Psoas muscle (tissue), 8 donors: ENCODE data around the gene EPHA2. TPM values are rescaled to one million over a fixed set of nuclear protein-coding genes. Genes with fewer than 3 reads are reported as not detected.

Source experiments
- ATAC-seq, 4 donors: fragments of 200-7000 bp; cut with Tn5 transposase; one replicate each; pipeline ENCODE4 v1.9.1; 2020; ENCODE audit warnings: moderate library complexity in 3 of 4, mild to moderate bottlenecking in 2 of 4
- DNase-seq, 2 donors: peaks; one replicate each; pipeline ENCODE4 v3.0.0-alpha.2; 2020
- H3K27ac ChIP-seq: fragments of 200-600 bp; one replicate; pipeline ENCODE4 v1.8.0; 2022
- H3K27me3 ChIP-seq, 3 donors: fragments of 200-600 bp in 1 of 3; one replicate each; pipeline versions ENCODE4 v1.6.1 to v1.8.0; 2013 to 2022; ENCODE audit warnings: low read length in 2 of 3, mild to moderate bottlenecking in 2 of 3, moderate library complexity in 1 of 3; ENCODE audit not compliant: insufficient read depth in 3 of 3
- H3K36me3 ChIP-seq, 2 donors: fragments of 200-600 bp in 1 of 2; one replicate each; pipeline versions ENCODE4 v1.6.1 to v1.8.0; 2013 to 2022; ENCODE audit warnings: low read depth in 1 of 2, mild to moderate bottlenecking in 1 of 2, moderate library complexity in 1 of 2; ENCODE audit not compliant: insufficient read depth in 1 of 2
- H3K4me1 ChIP-seq: fragments of 200-600 bp; one replicate; pipeline ENCODE4 v1.8.0; 2022
- H3K4me3 ChIP-seq: fragments of 200-600 bp; one replicate; pipeline ENCODE4 v1.8.0; 2022; ENCODE audit warnings: mild to moderate bottlenecking
- H3K9me3 ChIP-seq: fragments of 200-600 bp; one replicate; pipeline ENCODE4 v1.8.0; 2022
- WGBS, 3 donors: extraction: QIAGEN DNeasy Blood & Tissue Kit; methylation state at CpG; one replicate each; pipeline versions ENCODE4 v1.1.6 to v1.1.7; 2013; 5-methylcytosine and 5-hydroxymethylcytosine counted together
- intact Hi-C, 2 donors: fragments of 100-400 bp; cut with DNase I; formaldehyde crosslinking; loops; one replicate each; pipeline versions ENCODE4 v1.11.0 to v1.14.2; 2022
- polyA plus RNA-seq, 3 donors: library from polyadenylated mRNA; stranded (reverse); fragments of 200-250 nt; gene quantifications; one replicate each; pipeline ENCODE4 v1.2.3, GENCODE V29; 2013
- total RNA-seq, 4 donors: library from RNA; stranded (reverse); fragmentation: NEBNext Ultra II Directional in 2 of 4; extraction: Animal tissue kit (Norgen Biotek cat#: 25700) in 2 of 4; gene quantifications; one replicate each; pipeline versions ENCODE4 v1.2.1 to v1.2.4, GENCODE V29; 2021 to 2023
- TF ChIP-seq, protein P1 (sequence below): fragments of 200-600 bp; IDR thresholded peaks from one replicate; pipeline ENCODE4 v1.8.0; 2022; ENCODE audit warnings: antibody characterized with exemption
- donor health status: healthy with polysubstance abuse.
- donor health status: DM: no; HTN: no; CAD: no; lungs with moderate emphysema.
- donor health status: Bipolar disorder and iron deficiency.
- donor health status: healthy.
- donor health status: DM: yes; HTN: yes; CAD: no.
- donor health status: DM: no; HTN: no; CAD: no.
- donor health status: DM: no; HTN: no; CAD: no.
- donor health status: DM: yes; HTN: yes; CAD: no.

Gene EPHA2
- total and polyA plus RNA-seq, 7 donors = 1.3 to 8.0 (median 3.2) TPM

- H3K9me3 ChIP-seq = no peaks in the 10 kb centered on the region
- TF ChIP-seq, protein P1, sequence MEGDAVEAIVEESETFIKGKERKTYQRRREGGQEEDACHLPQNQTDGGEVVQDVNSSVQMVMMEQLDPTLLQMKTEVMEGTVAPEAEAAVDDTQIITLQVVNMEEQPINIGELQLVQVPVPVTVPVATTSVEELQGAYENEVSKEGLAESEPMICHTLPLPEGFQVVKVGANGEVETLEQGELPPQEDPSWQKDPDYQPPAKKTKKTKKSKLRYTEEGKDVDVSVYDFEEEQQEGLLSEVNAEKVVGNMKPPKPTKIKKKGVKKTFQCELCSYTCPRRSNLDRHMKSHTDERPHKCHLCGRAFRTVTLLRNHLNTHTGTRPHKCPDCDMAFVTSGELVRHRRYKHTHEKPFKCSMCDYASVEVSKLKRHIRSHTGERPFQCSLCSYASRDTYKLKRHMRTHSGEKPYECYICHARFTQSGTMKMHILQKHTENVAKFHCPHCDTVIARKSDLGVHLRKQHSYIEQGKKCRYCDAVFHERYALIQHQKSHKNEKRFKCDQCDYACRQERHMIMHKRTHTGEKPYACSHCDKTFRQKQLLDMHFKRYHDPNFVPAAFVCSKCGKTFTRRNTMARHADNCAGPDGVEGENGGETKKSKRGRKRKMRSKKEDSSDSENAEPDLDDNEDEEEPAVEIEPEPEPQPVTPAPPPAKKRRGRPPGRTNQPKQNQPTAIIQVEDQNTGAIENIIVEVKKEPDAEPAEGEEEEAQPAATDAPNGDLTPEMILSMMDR = no peak
- peaks cover 0 to 35% (median 2%) of the 10 kb centered on the region in 3 donors for H3K27me3 ChIP-seq
- 32 to 46% (median 43%) methylated on average over 9 of the region's 9 CpGs for WGBS, 3 donors
- peak overlapping the region; percentile 32 for H3K27ac ChIP-seq
- H3K36me3 ChIP-seq = peaks cover 0 to 17% of the 10 kb centered on the region in 2 donors
- DNase-seq (no peak), ATAC-seq (peak in 1 of 4 donors; percentile 44)
- intact Hi-C loops = no loop called here
- peaks cover 30% of the 10 kb centered on the region for H3K4me1 ChIP-seq
- no peak overlapping the region for H3K4me3 ChIP-seq
These were observed 4.5 kb downstream of the EPHA2 start for GRCh38 chr1:16151196-16151994.

DNA sequence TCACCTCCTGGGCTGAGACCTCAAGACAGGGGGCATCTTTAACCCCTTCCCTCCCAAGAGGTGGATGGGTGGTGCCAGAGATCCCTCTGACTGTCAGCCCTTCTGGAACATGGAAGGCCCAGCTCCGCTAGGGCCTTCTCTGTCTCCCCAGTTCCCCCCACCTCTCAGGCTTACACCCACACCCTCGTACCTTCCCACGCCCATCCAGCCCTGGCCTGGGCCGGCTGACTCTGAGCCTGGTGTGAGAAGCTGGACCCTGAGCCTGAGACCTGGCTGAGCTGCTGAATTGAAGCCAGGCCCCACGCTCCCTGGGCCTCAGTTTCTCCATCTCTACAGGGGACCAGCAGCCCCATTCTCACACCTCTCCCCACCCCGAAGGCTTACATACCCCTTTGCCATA, 5.4 kb downstream of the EPHA2 start:
- Histone ChIP-seq H3K4me3 (no peak overlapping the region), H3K27ac (no peak overlapping the region), H3K36me3 (peaks cover 0 to 17% of the 10 kb centered on the region in 2 donors), H3K4me1 (peaks cover 31% of the 10 kb centered on the region), H3K9me3 (no peaks in the 10 kb centered on the region), H3K27me3 (peaks cover 0 to 39% (median 2%) of the 10 kb centered on the region in 3 donors)
- intact Hi-C loops = no loop called here
- TF ChIP-seq, protein P1 = no peak
- ATAC-seq (no peak), DNase-seq (no peak)
- WGBS, 3 donors = 64 to 78% (median 76%) methylated on average over 6 of the region's 6 CpGs

DNA sequence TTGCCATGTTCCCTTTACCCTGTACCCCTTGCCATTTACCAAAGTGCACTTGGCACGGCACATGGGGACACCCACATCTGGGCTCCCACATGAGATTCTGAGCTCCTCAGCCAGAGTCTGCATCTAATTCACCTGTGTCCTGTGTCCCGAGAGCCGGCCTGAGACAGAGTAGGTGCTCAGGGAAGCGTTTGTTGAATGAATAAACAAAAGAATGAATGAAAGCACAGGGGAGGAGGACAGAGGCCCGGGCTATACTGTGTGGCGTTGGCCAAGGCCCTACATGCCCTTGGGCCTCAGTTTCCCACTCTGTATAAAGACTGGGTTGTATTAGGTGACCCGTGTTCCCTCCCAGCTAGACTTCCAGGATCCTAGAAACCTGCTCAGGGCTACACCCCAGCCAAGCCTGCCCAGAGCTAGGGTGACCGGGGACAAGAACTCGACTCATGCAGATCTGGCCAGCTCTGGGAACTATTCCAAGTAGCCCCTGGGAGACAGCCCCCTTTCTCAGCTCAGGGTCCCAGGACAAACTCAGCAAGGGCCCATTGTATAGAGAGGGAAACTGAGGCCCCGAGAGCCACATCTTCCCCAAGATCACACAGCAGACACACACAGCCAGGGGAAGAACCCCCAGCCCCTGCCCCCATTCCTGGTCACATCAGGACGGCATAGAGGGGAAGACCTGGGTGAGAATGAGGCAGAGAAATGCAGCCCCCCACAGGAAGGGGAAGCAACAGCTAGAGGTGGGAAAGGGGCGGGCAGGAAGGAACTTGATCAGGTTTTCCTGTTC, 6.0 kb downstream of the EPHA2 start:
- TF ChIP-seq, protein P1 = no peak
- no peak for ATAC-seq
- Histone ChIP-seq H3K36me3 (peaks cover 0 to 17% of the 10 kb centered on the region in 2 donors), H3K4me1 (peaks cover 31% of the 10 kb centered on the region), H3K9me3 (no peaks in the 10 kb centered on the region), H3K27ac (no peak overlapping the region), H3K4me3 (no peak overlapping the region), H3K27me3 (peaks cover 0 to 39% (median 2%) of the 10 kb centered on the region in 3 donors)
- DNase-seq = no peak
- intact Hi-C loops = no loop called here
- WGBS, 3 donors = 75 to 81% (median 78%) methylated on average over 12 of the region's 12 CpGs

- Histone ChIP-seq H3K27ac (no peak overlapping the region), H3K9me3 (no peaks in the 10 kb centered on the region), H3K4me3 (no peak overlapping the region), H3K36me3 (peaks cover 0 to 17% of the 10 kb centered on the region in 2 donors), H3K4me1 (peaks cover 36% of the 10 kb centered on the region), H3K27me3 (peaks cover 0 to 46% (median 2%) of the 10 kb centered on the region in 3 donors)
- DNase-seq (no peak), ATAC-seq (no peak)
- intact Hi-C loops = no loop called here
- WGBS, 3 donors = 86 to 96% (median 90%) methylated on average over 7 of the region's 7 CpGs
- TF ChIP-seq, protein P1 = no peak
These were observed 6.7 kb downstream of the EPHA2 start for GRCh38 chr1:16149146-16149545.
